ENCODE measurements around the gene ATP1A2. TPM values are rescaled to one million over a fixed set of nuclear protein-coding genes. Genes with fewer than 3 reads are reported as not detected.

Gene ATP1A2
- total and polyA plus RNA-seq, 4 donors: 15.3 to 27.7 (median 25.9) TPM

GRCh38 chr1:160169553-160170399, 54.2 kb downstream of the ATP1A2 start:
- Histone ChIP-seq H3K4me1 (ENCODE audit: control insufficient read depth in 1 of 2, insufficient read depth in 2 of 2, low read length in 2 of 2) (no peaks in the 10 kb centered on the region), H3K9me3 (ENCODE audit: control insufficient read depth, low read length) (no peaks in the 10 kb centered on the region), H3K36me3 (ENCODE audit: control insufficient read depth in 1 of 2, insufficient read depth in 2 of 2, low read length in 1 of 2) (no peaks in the 10 kb centered on the region), H3K27me3 (ENCODE audit: control insufficient read depth in 1 of 2, insufficient read depth in 2 of 2, low read length in 1 of 2) (no peaks in the 10 kb centered on the region), H3K27ac (ENCODE audit: low read depth in 1 of 2, low read length in 2 of 2) (no peak overlapping the region), H3K4me3 (ENCODE audit: low read length in 2 of 2) (no peak overlapping the region)
- intact Hi-C loops (cut with DNase I): no loop called here
- no peak for ATAC-seq (ENCODE audit: low FRiP score)
- no peak for DNase-seq
- WGBS, 2 donors: 73 to 76% methylated on average over 15 of the region's 15 CpGs

GRCh38 chr1:160171354-160171753, 55.8 kb downstream of the ATP1A2 start:
- H3K4me3 ChIP-seq (ENCODE audit: low read length in 2 of 2): no peak overlapping the region
- H3K27me3 ChIP-seq (ENCODE audit: control insufficient read depth in 1 of 2, insufficient read depth in 2 of 2, low read length in 1 of 2): no peaks in the 10 kb centered on the region
- H3K4me1 ChIP-seq (ENCODE audit: control insufficient read depth in 1 of 2, insufficient read depth in 2 of 2, low read length in 2 of 2): no peaks in the 10 kb centered on the region
- 94 to 96% methylated on average over 4 of the region's 4 CpGs for WGBS, 2 donors
- DNase-seq (no peak), ATAC-seq (ENCODE audit: low FRiP score) (no peak)
- intact Hi-C loops (cut with DNase I): no loop called here
- no peak overlapping the region for H3K27ac ChIP-seq (ENCODE audit: low read depth in 1 of 2, low read length in 2 of 2)
- H3K9me3 ChIP-seq (ENCODE audit: control insufficient read depth, low read length): no peaks in the 10 kb centered on the region
- H3K36me3 ChIP-seq (ENCODE audit: control insufficient read depth in 1 of 2, insufficient read depth in 2 of 2, low read length in 1 of 2): no peaks in the 10 kb centered on the region

DNA sequence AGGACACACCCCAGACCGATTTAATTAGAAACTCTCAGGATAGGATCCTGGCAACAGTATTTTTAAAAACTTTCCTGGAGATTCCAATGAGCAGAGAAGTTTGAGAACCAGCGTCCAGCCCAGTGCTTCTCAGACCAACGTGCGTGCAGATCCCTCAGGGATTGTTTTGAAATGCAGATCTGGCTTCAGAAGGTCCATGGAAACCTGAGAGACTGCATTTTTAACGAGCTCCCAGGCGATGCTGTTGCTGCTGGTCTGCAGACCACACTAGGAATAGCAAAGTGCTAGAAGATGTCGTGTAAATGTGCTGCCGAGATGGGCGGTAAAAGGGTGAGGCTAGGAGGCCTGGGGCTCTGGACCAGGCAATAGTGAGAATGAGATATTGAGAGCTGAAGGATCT, 56.4 kb downstream of the ATP1A2 start:
- WGBS, 2 donors: 60 to 70% methylated on average over 9 of the region's 9 CpGs
- intact Hi-C loops (cut with DNase I): no loop called here
- Histone ChIP-seq H3K36me3 (ENCODE audit: control insufficient read depth in 1 of 2, insufficient read depth in 2 of 2, low read length in 1 of 2) (no peaks in the 10 kb centered on the region), H3K4me3 (ENCODE audit: low read length in 2 of 2) (no peak overlapping the region), H3K27me3 (ENCODE audit: control insufficient read depth in 1 of 2, insufficient read depth in 2 of 2, low read length in 1 of 2) (no peaks in the 10 kb centered on the region), H3K27ac (ENCODE audit: low read depth in 1 of 2, low read length in 2 of 2) (no peak overlapping the region), H3K9me3 (ENCODE audit: control insufficient read depth, low read length) (no peaks in the 10 kb centered on the region), H3K4me1 (ENCODE audit: control insufficient read depth in 1 of 2, insufficient read depth in 2 of 2, low read length in 2 of 2) (no peaks in the 10 kb centered on the region)
- DNase-seq (no peak), ATAC-seq (ENCODE audit: low FRiP score) (no peak)

GRCh38 chr1:160177231-160177630, 61.7 kb downstream of the ATP1A2 start:
- ATAC-seq (ENCODE audit: low FRiP score): no peak
- no peaks in the 10 kb centered on the region for H3K27me3 ChIP-seq (ENCODE audit: control insufficient read depth in 1 of 2, insufficient read depth in 2 of 2, low read length in 1 of 2)
- no peak overlapping the region for H3K4me3 ChIP-seq (ENCODE audit: low read length in 2 of 2)
- no peaks in the 10 kb centered on the region for H3K4me1 ChIP-seq (ENCODE audit: control insufficient read depth in 1 of 2, insufficient read depth in 2 of 2, low read length in 2 of 2)
- no peaks in the 10 kb centered on the region for H3K9me3 ChIP-seq (ENCODE audit: control insufficient read depth, low read length)
- intact Hi-C loops (cut with DNase I): no loop called here
- DNase-seq: no peak
- WGBS, 2 donors: 93 to 96% methylated on average over 2 of the region's 2 CpGs
- H3K36me3 ChIP-seq (ENCODE audit: control insufficient read depth in 1 of 2, insufficient read depth in 2 of 2, low read length in 1 of 2): no peaks in the 10 kb centered on the region
- H3K27ac ChIP-seq (ENCODE audit: low read depth in 1 of 2, low read length in 2 of 2): no peak overlapping the region

- Histone ChIP-seq H3K36me3 (ENCODE audit: control insufficient read depth in 1 of 2, insufficient read depth in 2 of 2, low read length in 1 of 2) (no peaks in the 10 kb centered on the region), H3K27ac (ENCODE audit: low read depth in 1 of 2, low read length in 2 of 2) (no peak overlapping the region), H3K4me1 (ENCODE audit: control insufficient read depth in 1 of 2, insufficient read depth in 2 of 2, low read length in 2 of 2) (no peaks in the 10 kb centered on the region), H3K9me3 (ENCODE audit: control insufficient read depth, low read length) (no peaks in the 10 kb centered on the region), H3K4me3 (ENCODE audit: low read length in 2 of 2) (no peak overlapping the region), H3K27me3 (ENCODE audit: control insufficient read depth in 1 of 2, insufficient read depth in 2 of 2, low read length in 1 of 2) (no peaks in the 10 kb centered on the region)
- no peak for ATAC-seq (ENCODE audit: low FRiP score)
- intact Hi-C loops (cut with DNase I): no loop called here
- WGBS, 2 donors: 88% methylated on average over 1 of the region's 1 CpG
- no peak for DNase-seq
Observed at GRCh38 chr1:160177667-160178066, 62.1 kb downstream of the ATP1A2 start.

DNA sequence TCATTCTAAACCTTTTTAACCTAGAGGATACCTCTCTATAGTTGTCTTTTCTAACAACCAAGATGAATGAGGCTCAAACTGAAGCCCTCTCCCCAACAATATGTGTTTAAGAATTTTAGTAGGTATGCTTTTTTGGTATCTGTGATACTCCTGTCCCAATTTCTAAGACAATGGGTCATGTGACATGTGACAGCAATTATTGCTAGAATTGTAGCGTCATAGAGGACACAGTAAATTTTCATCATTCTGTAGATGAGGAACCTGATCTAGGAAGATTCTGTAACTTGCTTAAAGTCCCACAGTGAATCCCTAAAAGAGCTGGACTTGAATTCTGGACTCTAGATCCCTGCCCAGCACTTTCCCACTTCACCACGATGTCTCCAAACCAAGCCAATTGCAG, 63.2 kb downstream of the ATP1A2 start:
- Histone ChIP-seq H3K4me3 (ENCODE audit: low read length in 2 of 2) (no peak overlapping the region), H3K27ac (ENCODE audit: low read depth in 1 of 2, low read length in 2 of 2) (no peak overlapping the region), H3K4me1 (ENCODE audit: control insufficient read depth in 1 of 2, insufficient read depth in 2 of 2, low read length in 2 of 2) (no peaks in the 10 kb centered on the region), H3K27me3 (ENCODE audit: control insufficient read depth in 1 of 2, insufficient read depth in 2 of 2, low read length in 1 of 2) (no peaks in the 10 kb centered on the region), H3K9me3 (ENCODE audit: control insufficient read depth, low read length) (no peaks in the 10 kb centered on the region), H3K36me3 (ENCODE audit: control insufficient read depth in 1 of 2, insufficient read depth in 2 of 2, low read length in 1 of 2) (no peaks in the 10 kb centered on the region)
- intact Hi-C loops (cut with DNase I): no loop called here
- ATAC-seq (ENCODE audit: low FRiP score): no peak
- DNase-seq: no peak
- WGBS, 2 donors: 90 to 92% methylated on average over 2 of the region's 2 CpGs

- intact Hi-C loops (cut with DNase I): no loop called here
- DNase-seq: no peak
- no peak for ATAC-seq (ENCODE audit: low FRiP score)
- no peak overlapping the region for H3K27ac ChIP-seq (ENCODE audit: low read depth in 1 of 2, low read length in 2 of 2)
- H3K9me3 ChIP-seq (ENCODE audit: control insufficient read depth, low read length): no peaks in the 10 kb centered on the region
- H3K36me3 ChIP-seq (ENCODE audit: control insufficient read depth in 1 of 2, insufficient read depth in 2 of 2, low read length in 1 of 2): no peaks in the 10 kb centered on the region
- WGBS, 2 donors: 92% methylated on average over 4 of the region's 4 CpGs
- no peaks in the 10 kb centered on the region for H3K4me1 ChIP-seq (ENCODE audit: control insufficient read depth in 1 of 2, insufficient read depth in 2 of 2, low read length in 2 of 2)
- no peaks in the 10 kb centered on the region for H3K27me3 ChIP-seq (ENCODE audit: control insufficient read depth in 1 of 2, insufficient read depth in 2 of 2, low read length in 1 of 2)
- no peak overlapping the region for H3K4me3 ChIP-seq (ENCODE audit: low read length in 2 of 2)
Observed at GRCh38 chr1:160179336-160179735, 63.8 kb downstream of the ATP1A2 start.

DNA sequence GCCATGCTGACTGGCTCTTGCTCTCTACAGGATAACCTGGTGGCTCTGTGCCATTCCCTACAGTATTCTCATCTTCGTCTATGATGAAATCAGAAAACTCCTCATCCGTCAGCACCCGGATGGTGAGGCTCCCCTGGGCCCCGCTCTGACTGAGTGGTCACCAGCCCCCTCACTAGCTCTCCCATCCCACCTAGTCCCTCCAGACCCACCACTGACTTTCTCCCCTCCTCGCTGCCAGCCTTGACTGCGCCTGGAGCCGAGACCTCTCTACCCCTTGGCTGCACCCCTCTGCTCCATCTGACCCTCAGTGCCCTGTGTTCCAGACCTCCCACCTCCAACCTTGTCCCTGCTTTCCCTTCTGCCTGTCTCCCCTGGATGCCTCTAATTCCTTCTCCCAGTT, 70.7 kb downstream of the ATP1A2 start:
- 94 to 97% methylated on average over 7 of the region's 7 CpGs for WGBS, 2 donors
- intact Hi-C loops (cut with DNase I): no loop called here
- Histone ChIP-seq H3K36me3 (ENCODE audit: control insufficient read depth in 1 of 2, insufficient read depth in 2 of 2, low read length in 1 of 2) (no peaks in the 10 kb centered on the region), H3K4me1 (ENCODE audit: control insufficient read depth in 1 of 2, insufficient read depth in 2 of 2, low read length in 2 of 2) (no peaks in the 10 kb centered on the region), H3K4me3 (ENCODE audit: low read length in 2 of 2) (no peak overlapping the region), H3K9me3 (ENCODE audit: control insufficient read depth, low read length) (no peaks in the 10 kb centered on the region), H3K27ac (ENCODE audit: low read depth in 1 of 2, low read length in 2 of 2) (no peak overlapping the region), H3K27me3 (ENCODE audit: control insufficient read depth in 1 of 2, insufficient read depth in 2 of 2, low read length in 1 of 2) (no peaks in the 10 kb centered on the region)
- ATAC-seq (ENCODE audit: low FRiP score) (no peak), DNase-seq (peak in 1 of 2 donors; percentile 36)

- ATAC-seq (ENCODE audit: low FRiP score) (no peak), DNase-seq (no peak)
- no peaks in the 10 kb centered on the region for H3K4me1 ChIP-seq (ENCODE audit: control insufficient read depth in 1 of 2, insufficient read depth in 2 of 2, low read length in 2 of 2)
- 54 to 67% methylated on average over 2 of the region's 2 CpGs for WGBS, 2 donors
- no peaks in the 10 kb centered on the region for H3K36me3 ChIP-seq (ENCODE audit: control insufficient read depth in 1 of 2, insufficient read depth in 2 of 2, low read length in 1 of 2)
- intact Hi-C loops (cut with DNase I): no loop called here
- no peaks in the 10 kb centered on the region for H3K9me3 ChIP-seq (ENCODE audit: control insufficient read depth, low read length)
- no peaks in the 10 kb centered on the region for H3K27me3 ChIP-seq (ENCODE audit: control insufficient read depth in 1 of 2, insufficient read depth in 2 of 2, low read length in 1 of 2)
- no peak overlapping the region for H3K4me3 ChIP-seq (ENCODE audit: low read length in 2 of 2)
- H3K27ac ChIP-seq (ENCODE audit: low read depth in 1 of 2, low read length in 2 of 2): no peak overlapping the region
Observed at GRCh38 chr1:160186729-160187128, 71.2 kb downstream of the ATP1A2 start.

Measured in aorta (tissue), 5 donors.